Loucy (cell line): ENCODE data around the gene ZNF71.

Experiments
- H2AFZ ChIP-seq: fragments of 200-600 bp; sonication (generic); 2 replicates; pipeline ENCODE4 v1.6.0; 2016; ENCODE audit warnings: antibody characterized with exemption, mild to moderate bottlenecking, low read length, moderate library complexity
- H3F3A ChIP-seq: fragments of 200-600 bp; 2 replicates; pipeline ENCODE4 v1.6.0; 2016; ENCODE audit warnings: antibody characterized with exemption, low read depth, mild to moderate bottlenecking
- H3K27me3 ChIP-seq: fragments of 200-600 bp; sonication (generic); 2 replicates; pipeline ENCODE4 v1.6.1; 2014; ENCODE audit warnings: low read length, mild to moderate bottlenecking; ENCODE audit not compliant: insufficient read depth, poor library complexity, severe bottlenecking
- H3K36me3 ChIP-seq: fragments of 200-600 bp; sonication (generic); 2 replicates; pipeline ENCODE4 v1.6.1; 2016; ENCODE audit warnings: low read length; ENCODE audit not compliant: insufficient read depth
- H3K4me1 ChIP-seq: fragments of 200-600 bp; sonication (generic); 2 replicates; pipeline ENCODE4 v1.5.1; 2014; ENCODE audit warnings: low read length, mild to moderate bottlenecking; ENCODE audit not compliant: insufficient read depth, poor library complexity, severe bottlenecking
- H3K4me2 ChIP-seq: fragments of 200-600 bp; sonication (generic); 2 replicates; pipeline ENCODE4 v1.6.0; 2014; ENCODE audit warnings: antibody characterized with exemption, low read length, low read depth, mild to moderate bottlenecking; ENCODE audit not compliant: poor library complexity, severe bottlenecking
- H3K4me3 ChIP-seq: fragments of 200-600 bp; sonication (generic); 2 replicates; pipeline ENCODE4 v1.5.1; 2014; ENCODE audit warnings: low read length, mild to moderate bottlenecking, mixed read lengths; ENCODE audit not compliant: poor library complexity, severe bottlenecking
- H3K79me2 ChIP-seq: fragments of 200-600 bp; sonication (generic); 2 replicates; pipeline ENCODE4 v1.6.1; 2014; ENCODE audit warnings: low read length; ENCODE audit not compliant: insufficient read depth
- H3K9ac ChIP-seq: fragments of 200-600 bp; sonication (generic); 2 replicates; pipeline ENCODE4 v1.6.0; 2014; ENCODE audit warnings: mild to moderate bottlenecking, low read depth, low read length, moderate library complexity; ENCODE audit not compliant: poor library complexity, severe bottlenecking
- H3K9me2 ChIP-seq: fragments of 200-600 bp; sonication (generic); replicated peaks from 2 replicates; pipeline ENCODE4 v1.6.1; 2016; ENCODE audit warnings: low read depth, low read length, mixed read lengths
- H3K9me3 ChIP-seq: fragments of 200-600 bp; sonication (generic); 2 replicates; pipeline ENCODE4 v1.6.1; 2014; ENCODE audit warnings: mild to moderate bottlenecking, antibody characterized with exemption, low read length, low read depth; ENCODE audit not compliant: insufficient read depth
- H4K20me1 ChIP-seq: fragments of 200-600 bp; sonication (generic); 2 replicates; pipeline ENCODE4 v1.6.0; 2014; ENCODE audit warnings: antibody characterized with exemption, low read length, mild to moderate bottlenecking; ENCODE audit not compliant: insufficient read depth, poor library complexity, severe bottlenecking
- CTCF ChIP-seq: fragments of 200-600 bp; sonication (generic); conservative IDR thresholded peaks from 2 replicates; pipeline ENCODE4 v1.5.1; 2014; ENCODE audit warnings: mild to moderate bottlenecking, antibody characterized with exemption, low read length
- EZH2phosphoT487 ChIP-seq: fragments of 200-600 bp; IDR thresholded peaks from 2 replicates; pipeline ENCODE4 v1.6.1; 2018; ENCODE audit warnings: antibody characterized with exemption, mild to moderate bottlenecking, moderate library complexity, borderline replicate concordance

The ZNF71 gene

DNA sequence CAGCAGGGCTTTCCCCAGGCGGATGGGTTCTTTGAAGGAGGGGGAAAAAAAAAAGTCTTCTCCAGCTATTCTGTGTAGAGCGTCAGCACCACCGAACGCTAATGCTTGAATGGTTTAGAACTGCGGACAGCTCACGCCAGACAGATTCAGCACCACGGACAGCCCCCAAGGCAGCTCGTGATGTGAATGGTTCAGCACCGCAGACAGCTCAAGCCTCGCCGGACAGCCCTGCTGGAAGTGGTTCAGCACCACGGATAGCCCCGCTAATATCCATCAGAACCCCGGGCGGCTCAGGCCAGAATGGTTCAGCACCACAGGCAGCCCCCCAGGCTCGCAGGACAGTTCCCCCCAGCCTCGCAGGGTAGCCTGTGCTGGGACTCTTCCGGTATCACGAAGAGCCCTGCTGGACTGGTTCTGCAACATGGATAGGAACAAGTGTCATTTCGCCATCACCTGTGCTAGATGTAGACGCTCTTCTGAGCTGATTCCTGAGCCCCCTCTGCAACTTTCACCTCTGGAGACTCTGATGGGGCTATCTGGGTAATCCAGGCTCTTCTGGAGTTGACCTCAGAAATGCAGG is 43.0 kb downstream of the ZNF71 start:
- peaks cover 5% of the 10 kb centered on the region; the same call in 1 of the 2 replicates for H3K9me3 ChIP-seq
- H3K27me3 ChIP-seq: no peaks in the 10 kb centered on the region
- H3K36me3 ChIP-seq: no peaks in the 10 kb centered on the region
- TF ChIP-seq EZH2phosphoT487 (no peak), CTCF (no peak)
- H2AFZ ChIP-seq: no peak overlapping the region
- no peaks in the 10 kb centered on the region for H3K9me2 ChIP-seq
- H3K4me2 ChIP-seq: no peak overlapping the region
- H3K79me2 ChIP-seq: no peaks in the 10 kb centered on the region
- H4K20me1 ChIP-seq: no peaks in the 10 kb centered on the region
- no peaks in the 10 kb centered on the region for H3K4me1 ChIP-seq
- H3K9ac ChIP-seq: no peak overlapping the region
- no peaks in the 10 kb centered on the region for H3F3A ChIP-seq
- H3K4me3 ChIP-seq: no peak overlapping the region

DNA sequence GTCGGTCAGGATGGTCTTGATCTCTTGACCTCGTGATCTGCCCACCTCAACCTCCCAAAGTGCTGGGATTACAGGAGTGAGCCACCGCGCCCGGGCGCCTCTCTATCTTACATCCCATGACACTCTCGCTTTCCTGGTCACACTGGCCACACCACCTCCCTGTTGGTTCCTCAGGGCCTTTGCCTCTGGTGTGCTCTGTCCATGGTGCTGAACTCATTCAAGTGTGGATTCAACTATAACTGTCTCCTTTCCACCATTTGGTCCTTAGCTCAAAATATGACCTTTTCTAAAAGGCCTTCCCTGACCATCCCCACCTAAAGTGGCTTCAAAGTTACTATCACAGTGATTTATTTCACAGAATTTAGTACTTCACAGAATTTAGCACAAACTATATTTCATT is 44.1 kb downstream of the ZNF71 start:
- TF ChIP-seq EZH2phosphoT487 (no peak), CTCF (no peak)
- H3K4me1 ChIP-seq: no peaks in the 10 kb centered on the region
- no peaks in the 10 kb centered on the region for H3K9me2 ChIP-seq
- H3K36me3 ChIP-seq: no peaks in the 10 kb centered on the region
- no peak overlapping the region for H3K4me3 ChIP-seq
- no peaks in the 10 kb centered on the region for H3K79me2 ChIP-seq
- no peak overlapping the region for H3K9ac ChIP-seq
- H3K9me3 ChIP-seq: peaks cover 5% of the 10 kb centered on the region; the same call in 1 of the 2 replicates
- no peaks in the 10 kb centered on the region for H4K20me1 ChIP-seq
- no peaks in the 10 kb centered on the region for H3F3A ChIP-seq
- H3K4me2 ChIP-seq: no peak overlapping the region
- no peaks in the 10 kb centered on the region for H3K27me3 ChIP-seq
- no peak overlapping the region for H2AFZ ChIP-seq

GRCh38 chr19:56642711-56643459 is 47.8 kb downstream of the ZNF71 start, which contains the start of gene SMIM17:
SMIM17 (plus strand) TSS chr19:56643159; CDS start chr19:56645668, 2,509 bp downstream.
- no peak for TF ChIP-seq CTCF
- no peak for TF ChIP-seq EZH2phosphoT487
- H3K79me2 ChIP-seq: no peaks in the 10 kb centered on the region
- no peaks in the 10 kb centered on the region for H3K4me1 ChIP-seq
- H4K20me1 ChIP-seq: no peaks in the 10 kb centered on the region
- no peaks in the 10 kb centered on the region for H3K27me3 ChIP-seq
- no peak within 1 kb of the TSS for H2AFZ ChIP-seq
- no peaks in the 10 kb centered on the region for H3F3A ChIP-seq
- peaks cover 5% of the 10 kb centered on the region; the same call in 1 of the 2 replicates for H3K9me3 ChIP-seq
- H3K9ac ChIP-seq: no peak within 1 kb of the TSS
- H3K4me3 ChIP-seq: no peak within 1 kb of the TSS
- H3K4me2 ChIP-seq: no peak within 1 kb of the TSS
- H3K9me2 ChIP-seq: no peaks in the 10 kb centered on the region
- H3K36me3 ChIP-seq: no peaks in the 10 kb centered on the region
